Neural cell (in vitro differentiated cells): ENCODE results near the gene PNLIPRP3.

Experiments
- CTCF ChIP-seq: fragments of 450-650 bp; IDR thresholded peaks from 2 replicates; pipeline ENCODE4 v1.5.1; 2014; ENCODE audit warnings: antibody characterized with exemption, mild to moderate bottlenecking, moderate library complexity; ENCODE audit not compliant: poor library complexity, severe bottlenecking
- EZH2 ChIP-seq: fragments of 200-600, 300-800 bp; shearing (Covaris generic), sonication (generic); IDR thresholded peaks from 2 replicates; pipeline ENCODE4 v1.6.1; 2014; ENCODE audit warnings: antibody characterized with exemption, low read length, borderline replicate concordance, mild to moderate bottlenecking; ENCODE audit not compliant: insufficient read depth, poor library complexity, severe bottlenecking
- POLR2AphosphoS5 ChIP-seq: IDR thresholded peaks from 2 replicates; pipeline ENCODE4 v1.6.1; 2012
- RAD21 ChIP-seq: fragments of 450-650 bp; conservative IDR thresholded peaks from 2 replicates; pipeline ENCODE4 v1.6.1; 2014; ENCODE audit warnings: antibody characterized with exemption, mild to moderate bottlenecking, moderate library complexity
- REST ChIP-seq: IDR thresholded peaks from 2 replicates; pipeline ENCODE4 v1.6.1; 2012; ENCODE audit warnings: borderline replicate concordance
- SMC3 ChIP-seq: fragments of 450-650 bp; conservative IDR thresholded peaks from 2 replicates; pipeline ENCODE4 v1.6.1; 2014; ENCODE audit warnings: antibody characterized with exemption, mild to moderate bottlenecking, moderate library complexity; ENCODE audit not compliant: poor library complexity

GRCh38 chr10:116524736-116525135 is 97.1 kb downstream of the PNLIPRP3 start:
- no peak for TF ChIP-seq SMC3
- TF ChIP-seq REST = no peak
- TF ChIP-seq CTCF = no peak
- no peak for TF ChIP-seq POLR2AphosphoS5
- no peak for TF ChIP-seq EZH2
- no peak for TF ChIP-seq RAD21
